Psoas muscle (tissue), 8 donors: Measurements from ENCODE around the gene MYL4. TPM values are rescaled to one million over a fixed set of nuclear protein-coding genes. Genes with fewer than 3 reads are reported as not detected.

Experiments used
- ATAC-seq, 4 donors: fragments of 200-7000 bp; cut with Tn5 transposase; one replicate each; pipeline ENCODE4 v1.9.1; 2020; ENCODE audit warnings: moderate library complexity in 3 of 4, mild to moderate bottlenecking in 2 of 4
- DNase-seq, 2 donors: peaks; one replicate each; pipeline ENCODE4 v3.0.0-alpha.2; 2020
- H3K27ac ChIP-seq: fragments of 200-600 bp; one replicate; pipeline ENCODE4 v1.8.0; 2022
- H3K27me3 ChIP-seq, 3 donors: fragments of 200-600 bp in 1 of 3; one replicate each; pipeline versions ENCODE4 v1.6.1 to v1.8.0; 2013 to 2022; ENCODE audit warnings: low read length in 2 of 3, mild to moderate bottlenecking in 2 of 3, moderate library complexity in 1 of 3; ENCODE audit not compliant: insufficient read depth in 3 of 3
- H3K36me3 ChIP-seq, 2 donors: fragments of 200-600 bp in 1 of 2; one replicate each; pipeline versions ENCODE4 v1.6.1 to v1.8.0; 2013 to 2022; ENCODE audit warnings: low read depth in 1 of 2, mild to moderate bottlenecking in 1 of 2, moderate library complexity in 1 of 2; ENCODE audit not compliant: insufficient read depth in 1 of 2
- H3K4me1 ChIP-seq: fragments of 200-600 bp; one replicate; pipeline ENCODE4 v1.8.0; 2022
- H3K4me3 ChIP-seq: fragments of 200-600 bp; one replicate; pipeline ENCODE4 v1.8.0; 2022; ENCODE audit warnings: mild to moderate bottlenecking
- H3K9me3 ChIP-seq: fragments of 200-600 bp; one replicate; pipeline ENCODE4 v1.8.0; 2022
- WGBS, 3 donors: extraction: QIAGEN DNeasy Blood & Tissue Kit; methylation state at CpG; one replicate each; pipeline versions ENCODE4 v1.1.6 to v1.1.7; 2013; 5-methylcytosine and 5-hydroxymethylcytosine counted together
- intact Hi-C, 2 donors: fragments of 100-400 bp; cut with DNase I; formaldehyde crosslinking; loops; one replicate each; pipeline versions ENCODE4 v1.11.0 to v1.14.2; 2022
- polyA plus RNA-seq, 3 donors: library from polyadenylated mRNA; stranded (reverse); fragments of 200-250 nt; gene quantifications; one replicate each; pipeline ENCODE4 v1.2.3, GENCODE V29; 2013
- total RNA-seq, 4 donors: library from RNA; stranded (reverse); fragmentation: NEBNext Ultra II Directional in 2 of 4; extraction: Animal tissue kit (Norgen Biotek cat#: 25700) in 2 of 4; gene quantifications; one replicate each; pipeline versions ENCODE4 v1.2.1 to v1.2.4, GENCODE V29; 2021 to 2023
- TF ChIP-seq, protein P1 (sequence below): fragments of 200-600 bp; IDR thresholded peaks from one replicate; pipeline ENCODE4 v1.8.0; 2022; ENCODE audit warnings: antibody characterized with exemption
- donor health status: healthy with polysubstance abuse.
- donor health status: DM: no; HTN: no; CAD: no; lungs with moderate emphysema.
- donor health status: Bipolar disorder and iron deficiency.
- donor health status: healthy.
- donor health status: DM: yes; HTN: yes; CAD: no.
- donor health status: DM: no; HTN: no; CAD: no.
- donor health status: DM: no; HTN: no; CAD: no.
- donor health status: DM: yes; HTN: yes; CAD: no.

Gene MYL4
- total and polyA plus RNA-seq, 7 donors, result 0.52 to 6.7 (median 2.0) TPM

DNA sequence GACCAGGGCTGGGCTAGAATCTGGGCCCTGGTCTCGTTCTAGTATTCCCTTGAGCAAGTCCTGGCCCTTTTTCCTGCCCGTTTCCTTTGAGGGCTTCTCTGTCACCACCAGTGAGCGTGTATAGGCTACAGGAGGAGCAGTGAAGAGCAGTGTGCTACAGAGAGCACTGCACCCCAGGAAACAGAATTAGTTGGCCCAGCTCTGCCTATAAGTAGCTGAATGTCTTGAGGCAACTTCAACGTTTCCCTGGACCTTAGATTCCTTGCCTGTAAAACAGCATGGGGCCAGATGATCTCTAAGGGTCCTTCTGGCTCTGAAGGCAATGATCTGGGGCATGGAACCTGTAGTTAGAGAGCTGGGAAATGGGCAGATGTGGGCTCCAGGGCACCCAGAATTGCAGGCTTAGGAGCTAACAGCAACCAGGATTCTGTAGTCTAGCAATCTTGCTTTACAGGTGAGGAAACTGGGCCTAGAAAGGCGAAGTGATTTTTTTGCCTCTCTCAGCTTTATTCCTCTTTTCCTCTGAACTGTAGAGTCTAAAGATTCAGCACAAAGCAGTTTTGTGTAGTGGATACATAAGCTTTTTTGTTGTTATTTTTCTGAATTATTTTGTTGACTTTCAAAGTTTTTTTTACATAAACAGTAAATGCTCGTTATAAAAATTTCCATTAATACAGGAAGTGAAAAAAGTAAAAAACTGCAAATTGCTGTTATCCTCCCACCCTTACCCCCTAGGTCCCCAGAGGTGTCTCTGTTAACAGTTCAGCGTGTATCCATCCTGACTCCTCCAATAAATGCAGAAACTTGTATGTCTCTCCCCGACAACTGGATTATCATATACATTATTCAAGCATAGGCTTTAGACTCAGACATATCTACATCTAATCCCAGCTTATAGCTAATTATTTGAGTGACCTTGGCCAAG lies 1.7 kb upstream of the MYL4 start:
- DNase-seq (no peak), ATAC-seq (no peak)
- intact Hi-C loops, result no loop called here
- whole genome bisulfite sequencing, 3 donors, result 84 to 93% (median 84%) methylated on average over 8 of the region's 8 CpGs
- Histone ChIP-seq H3K27ac (no peak overlapping the region), H3K27me3 (no peaks in the 10 kb centered on the region), H3K9me3 (no peaks in the 10 kb centered on the region), H3K4me1 (peaks cover 17% of the 10 kb centered on the region), H3K36me3 (no peaks in the 10 kb centered on the region), H3K4me3 (no peak overlapping the region)
- TF ChIP-seq, protein P1, sequence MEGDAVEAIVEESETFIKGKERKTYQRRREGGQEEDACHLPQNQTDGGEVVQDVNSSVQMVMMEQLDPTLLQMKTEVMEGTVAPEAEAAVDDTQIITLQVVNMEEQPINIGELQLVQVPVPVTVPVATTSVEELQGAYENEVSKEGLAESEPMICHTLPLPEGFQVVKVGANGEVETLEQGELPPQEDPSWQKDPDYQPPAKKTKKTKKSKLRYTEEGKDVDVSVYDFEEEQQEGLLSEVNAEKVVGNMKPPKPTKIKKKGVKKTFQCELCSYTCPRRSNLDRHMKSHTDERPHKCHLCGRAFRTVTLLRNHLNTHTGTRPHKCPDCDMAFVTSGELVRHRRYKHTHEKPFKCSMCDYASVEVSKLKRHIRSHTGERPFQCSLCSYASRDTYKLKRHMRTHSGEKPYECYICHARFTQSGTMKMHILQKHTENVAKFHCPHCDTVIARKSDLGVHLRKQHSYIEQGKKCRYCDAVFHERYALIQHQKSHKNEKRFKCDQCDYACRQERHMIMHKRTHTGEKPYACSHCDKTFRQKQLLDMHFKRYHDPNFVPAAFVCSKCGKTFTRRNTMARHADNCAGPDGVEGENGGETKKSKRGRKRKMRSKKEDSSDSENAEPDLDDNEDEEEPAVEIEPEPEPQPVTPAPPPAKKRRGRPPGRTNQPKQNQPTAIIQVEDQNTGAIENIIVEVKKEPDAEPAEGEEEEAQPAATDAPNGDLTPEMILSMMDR, result no peak

DNA sequence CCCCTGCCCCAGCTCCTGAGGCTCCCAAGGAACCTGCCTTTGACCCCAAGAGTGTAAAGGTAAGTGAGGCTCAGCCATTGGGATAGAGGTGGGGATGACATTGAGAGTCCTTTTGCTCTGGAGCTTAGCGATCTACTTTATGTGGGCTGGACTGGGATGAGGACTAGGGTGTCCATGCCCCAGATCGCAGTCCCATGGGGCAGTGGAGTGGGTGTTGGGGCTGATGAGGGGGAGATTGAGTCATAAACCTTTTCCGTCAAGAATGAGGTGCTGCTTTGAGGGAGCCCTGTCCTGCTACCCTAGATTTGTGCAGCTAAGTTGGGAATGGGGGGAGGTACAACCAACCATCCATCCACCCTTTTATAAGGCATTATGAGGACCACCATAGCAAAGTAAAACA lies 351 bp downstream of the MYL4 start:
- Histone ChIP-seq H3K36me3 (no peaks in the 10 kb centered on the region), H3K27me3 (no peaks in the 10 kb centered on the region), H3K27ac (no peak overlapping the region), H3K4me3 (no peak overlapping the region), H3K9me3 (no peaks in the 10 kb centered on the region), H3K4me1 (peaks cover 9% of the 10 kb centered on the region)
- intact Hi-C loops, result no loop called here
- ATAC-seq (no peak), DNase-seq (no peak)
- TF ChIP-seq, protein P1, result no peak
- WGBS, 3 donors, result 93 to 99% (median 95%) methylated on average over 3 of the region's 3 CpGs

DNA sequence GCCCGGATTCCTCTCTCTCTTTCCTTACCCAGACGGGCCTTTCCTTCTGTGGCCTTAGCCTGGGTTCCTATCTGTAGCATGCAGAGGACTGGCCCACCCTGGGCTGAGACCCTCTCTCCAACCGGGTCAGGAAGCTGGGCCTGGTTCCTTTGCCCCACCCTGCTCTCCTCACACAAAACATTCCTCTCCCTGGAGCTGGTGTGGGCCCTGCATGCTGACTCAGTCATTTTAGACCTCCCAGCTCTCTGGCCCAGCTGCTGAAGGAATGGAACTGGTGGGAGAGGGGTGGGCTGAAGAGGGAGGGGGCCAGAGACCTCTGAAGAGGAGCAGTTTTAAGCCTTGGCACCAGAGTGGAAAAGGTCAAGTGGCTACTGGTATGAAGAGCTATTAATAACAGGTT lies 957 bp downstream of the MYL4 start:
- intact Hi-C loops, result no loop called here
- Histone ChIP-seq H3K27me3 (no peaks in the 10 kb centered on the region), H3K27ac (no peak overlapping the region), H3K9me3 (no peaks in the 10 kb centered on the region), H3K36me3 (no peaks in the 10 kb centered on the region), H3K4me3 (no peak overlapping the region), H3K4me1 (peaks cover 3% of the 10 kb centered on the region)
- 44 to 72% (median 50%) methylated on average over 3 of the region's 3 CpGs for WGBS, 3 donors
- ATAC-seq, result no peak
- TF ChIP-seq, protein P1, result no peak
- no peak for DNase-seq

DNA sequence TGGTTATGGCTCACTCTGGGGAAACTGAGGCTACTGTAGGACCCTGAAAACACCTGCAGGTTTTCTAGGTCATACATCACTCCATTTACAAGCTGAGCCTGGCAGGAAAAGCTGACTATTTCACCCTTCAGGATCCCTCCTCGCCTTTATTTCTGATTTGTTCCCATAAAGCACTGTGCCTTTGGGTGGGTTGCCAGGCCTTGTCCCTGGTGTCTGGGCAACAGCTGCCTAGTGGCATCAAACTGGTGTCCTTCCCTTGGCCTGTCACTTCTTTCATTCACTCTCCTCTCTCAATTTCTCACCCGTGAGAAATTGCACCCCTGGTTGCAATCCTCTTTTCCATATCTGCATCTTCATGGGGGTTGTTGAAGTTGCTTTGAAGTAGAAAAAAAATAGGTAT lies 1.6 kb downstream of the MYL4 start:
- Histone ChIP-seq H3K4me3 (no peak overlapping the region), H3K27ac (no peak overlapping the region), H3K36me3 (no peaks in the 10 kb centered on the region), H3K4me1 (no peaks in the 10 kb centered on the region), H3K9me3 (no peaks in the 10 kb centered on the region), H3K27me3 (no peaks in the 10 kb centered on the region)
- TF ChIP-seq, protein P1, result no peak
- intact Hi-C loops, result no loop called here
- 28 to 44% (median 36%) methylated on average over 2 of the region's 2 CpGs for WGBS, 3 donors
- DNase-seq (no peak), ATAC-seq (no peak)
